H1 (cell line): ENCODE measurements around the gene SNRNP200. TPM values are rescaled to one million over a fixed set of nuclear protein-coding genes. Genes with fewer than 3 reads are reported as not detected.

Experiments
- CTCF ChIA-PET: fragments of 300-600 bp; sonication (Branson Sonifier 250); formaldehyde crosslinking; loops from one replicate; lab custom pipeline; 2021; ENCODE audit not compliant: partially characterized antibody; lab: Charles Lee
- POLR2A ChIA-PET: fragments of 300-600 bp; sonication (Branson Sonifier 250); formaldehyde crosslinking; loops from one replicate; lab custom pipeline; 2021; ENCODE audit warnings: inconsistent platforms; ENCODE audit not compliant: partially characterized antibody; lab: Charles Lee
- DNase-seq, 2 experiments: peaks; one replicate each; pipeline versions ENCODE4 v3.0.0 to v3.0.0-alpha.2; 2010 to 2022; ENCODE audit warnings: low spot score in 2 of 2, low read depth in 1 of 2, mixed read lengths in 1 of 2
- FAIRE-seq: peaks from 2 replicates; lab custom pipeline; 2011; peaks lifted over from hg19 to GRCh38; lab: Jason Lieb, UNC
- H2AFZ ChIP-seq: 2 replicates; pipeline ENCODE4 v1.8.1; 2012; ENCODE audit warnings: low read length, inconsistent platforms
- H2AK5ac ChIP-seq: 2 replicates; pipeline ENCODE4 v1.6.1; 2013; ENCODE audit warnings: low read depth, low read length
- H2BK120ac ChIP-seq: replicated peaks from 2 replicates; pipeline ENCODE3; 2013; ENCODE audit warnings: low read depth, low read length, inconsistent platforms
- H2BK12ac ChIP-seq: 2 replicates; pipeline ENCODE4 v1.6.1; 2013; ENCODE audit warnings: low read depth, low read length
- H2BK15ac ChIP-seq: 2 replicates; pipeline ENCODE4 v1.6.1; 2013; ENCODE audit warnings: low read length
- H2BK20ac ChIP-seq: 2 replicates; pipeline ENCODE4 v1.6.1; 2013; ENCODE audit warnings: low read length
- H2BK5ac ChIP-seq: 2 replicates; pipeline ENCODE4 v1.6.1; 2013; ENCODE audit warnings: low read depth, low read length
- H3K14ac ChIP-seq: 2 replicates; pipeline ENCODE4 v1.6.1; 2013; ENCODE audit warnings: inconsistent platforms; ENCODE audit not compliant: insufficient read length
- H3K18ac ChIP-seq: 2 replicates; pipeline ENCODE4 v1.6.1; 2013; ENCODE audit warnings: low read length; ENCODE audit errors: extremely low read depth
- H3K23ac ChIP-seq: 2 replicates; pipeline ENCODE4 v1.6.1; 2013; ENCODE audit warnings: inconsistent platforms; ENCODE audit not compliant: insufficient read length
- H3K23me2 ChIP-seq: 2 replicates; pipeline ENCODE4 v1.6.1; 2013; ENCODE audit warnings: low read depth, low read length
- H3K27ac ChIP-seq: 2 replicates; pipeline ENCODE4 v1.6.1; 2011; ENCODE audit warnings: low read depth, low read length, inconsistent platforms
- H3K27me3 ChIP-seq, 4 experiments: replicated peaks in 1 of 4; 1 replicate in 1 of 4; 2 replicates in 3 of 4; pipeline versions ENCODE4 v1.6.1 to v1.8.1; 2011 to 2013; ENCODE audit warnings: low read length in 3 of 4, mild to moderate bottlenecking in 3 of 4, inconsistent platforms in 2 of 4, mixed read lengths in 2 of 4, moderate library complexity in 1 of 4; ENCODE audit not compliant: control insufficient read depth in 3 of 4, insufficient read depth in 3 of 4; ENCODE audit errors: extremely low read depth in 1 of 4
- H3K36me3 ChIP-seq, 4 experiments: 2 replicates each; pipeline versions ENCODE4 v1.6.1 to v1.8.1; 2011 to 2013; ENCODE audit warnings: mild to moderate bottlenecking in 4 of 4, low read length in 3 of 4, moderate library complexity in 2 of 4, control low read depth in 1 of 4, inconsistent platforms in 1 of 4; ENCODE audit not compliant: insufficient read depth in 4 of 4, control insufficient read depth in 2 of 4
- H3K4ac ChIP-seq: replicated peaks from 2 replicates; pipeline ENCODE3; 2013; ENCODE audit warnings: low read length, low read depth, mixed read lengths, inconsistent platforms; ENCODE audit not compliant: insufficient read length
- H3K4me1 ChIP-seq, 4 experiments: replicated peaks in 1 of 4; 1 replicate in 1 of 4; 2 replicates in 3 of 4; pipeline versions ENCODE4 v1.6.1 to v1.8.1; 2011 to 2013; ENCODE audit warnings: low read length in 3 of 4, inconsistent platforms in 2 of 4, mixed read lengths in 1 of 4; ENCODE audit not compliant: insufficient read depth in 4 of 4, control insufficient read depth in 3 of 4
- H3K4me2 ChIP-seq, 2 experiments: 2 replicates each; pipeline versions ENCODE4 v1.6.1 to v1.8.1; 2011 to 2013; ENCODE audit warnings: low read depth in 2 of 2, low read length in 2 of 2, control low read depth in 1 of 2, inconsistent platforms in 1 of 2, mild to moderate bottlenecking in 1 of 2; ENCODE audit not compliant: insufficient read depth in 1 of 2
- H3K4me3 ChIP-seq, 4 experiments: fragments of 200-600, 300-600 bp in 1 of 4; sonication (generic), shearing (Covaris generic), sonication (Bioruptor Twin) in 1 of 4; 2 replicates each; pipeline versions ENCODE4 v1.5.1 to v1.8.1; 2011 to 2016; ENCODE audit warnings: low read length in 4 of 4, low read depth in 3 of 4, control low read depth in 2 of 4, inconsistent platforms in 2 of 4, mild to moderate bottlenecking in 2 of 4, mixed read lengths in 1 of 4, moderate library complexity in 1 of 4; ENCODE audit not compliant: insufficient read depth in 2 of 4; ENCODE audit errors: extremely low read depth in 1 of 4
- H3K56ac ChIP-seq: replicated peaks from 2 replicates; pipeline ENCODE3; 2013; ENCODE audit warnings: low read depth, mild to moderate bottlenecking, mixed read lengths, low read length, inconsistent platforms; ENCODE audit not compliant: insufficient read length
- H3K79me1 ChIP-seq: 2 replicates; pipeline ENCODE4 v1.6.1; 2013; ENCODE audit warnings: low read depth, low read length, control low read depth
- H3K79me2 ChIP-seq, 2 experiments: 2 replicates each; pipeline versions ENCODE4 v1.6.1 to v1.8.1; 2012 to 2013; ENCODE audit warnings: low read length in 2 of 2, mild to moderate bottlenecking in 2 of 2, inconsistent platforms in 1 of 2; ENCODE audit not compliant: insufficient read depth in 2 of 2, control insufficient read depth in 1 of 2
- H3K9ac ChIP-seq, 4 experiments: replicated peaks in 1 of 4; 1 replicate in 1 of 4; 2 replicates in 3 of 4; pipeline versions ENCODE4 v1.6.1 to v1.8.1; 2011 to 2013; ENCODE audit warnings: low read depth in 3 of 4, low read length in 3 of 4, control low read depth in 2 of 4, mild to moderate bottlenecking in 2 of 4, moderate library complexity in 2 of 4, inconsistent platforms in 1 of 4; ENCODE audit errors: extremely low read depth in 1 of 4
- H3K9me3 ChIP-seq, 2 experiments: 2 replicates each; pipeline versions ENCODE4 v1.6.1 to v1.8.1; 2012 to 2013; ENCODE audit warnings: mild to moderate bottlenecking in 2 of 2, moderate library complexity in 2 of 2, control low read depth in 1 of 2, inconsistent platforms in 1 of 2, low read depth in 1 of 2, low read length in 1 of 2, mixed read lengths in 1 of 2; ENCODE audit not compliant: insufficient read depth in 2 of 2
- H4K20me1 ChIP-seq, 2 experiments: replicated peaks in 1 of 2; 2 replicates each; pipeline versions ENCODE3 to v1.8.1; 2011 to 2013; ENCODE audit warnings: inconsistent platforms in 2 of 2, low read length in 2 of 2, mild to moderate bottlenecking in 1 of 2; ENCODE audit not compliant: insufficient read depth in 2 of 2, control insufficient read depth in 1 of 2
- H4K5ac ChIP-seq: 2 replicates; pipeline ENCODE4 v1.6.1; 2013; ENCODE audit warnings: low read length, low read depth, mixed read lengths, inconsistent platforms; ENCODE audit not compliant: insufficient read length
- H4K8ac ChIP-seq: 2 replicates; pipeline ENCODE4 v1.8.0; 2013; ENCODE audit warnings: mild to moderate bottlenecking, moderate library complexity, low read length, inconsistent platforms; ENCODE audit not compliant: insufficient read depth; ENCODE audit errors: extremely low read depth
- H4K91ac ChIP-seq: replicated peaks from 2 replicates; pipeline ENCODE3; 2013; ENCODE audit warnings: low read length, mixed read lengths, inconsistent platforms; ENCODE audit not compliant: insufficient read length
- RAD21 ChIP-seq, 2 experiments: IDR thresholded peaks in 1 of 2; conservative IDR thresholded peaks in 1 of 2; 2 replicates each; pipeline ENCODE4 v1.6.1; 2011; ENCODE audit warnings: low read depth in 2 of 2, low read length in 2 of 2, improper control_type of control experiment in 1 of 2, inconsistent platforms in 1 of 2, mild to moderate bottlenecking in 1 of 2, moderate library complexity in 1 of 2
- SIN3A ChIP-seq, 2 experiments: IDR thresholded peaks in 1 of 2; conservative IDR thresholded peaks in 1 of 2; 2 replicates each; pipeline ENCODE4 v1.6.1; 2011 to 2012; ENCODE audit warnings: low read length in 2 of 2, improper control_type of control experiment in 1 of 2, low read depth in 1 of 2, mild to moderate bottlenecking in 1 of 2
- WGBS, 2 experiments: shearing (Covaris generic) in 1 of 2; methylation state at CpG; one replicate each; pipeline versions ENCODE4 v1.1.6 to v1.1.7; 2013 to 2015; ENCODE audit warnings: low lambda C conversion rate in 2 of 2, mixed read lengths in 2 of 2, inconsistent platforms in 1 of 2, low coverage in 1 of 2, missing lambda C conversion rate in 1 of 2; ENCODE audit not compliant: insufficient replicate concordance in 2 of 2, insufficient coverage in 1 of 2, insufficient read length in 1 of 2; ENCODE audit errors: extremely low coverage in 1 of 2, missing lambda C conversion rate in 1 of 2; 5-methylcytosine and 5-hydroxymethylcytosine counted together
- polyA plus RNA-seq, 7 experiments: library from polyadenylated mRNA; depleted of rRNA in 3 of 7; stranded (reverse) in 5 of 7; unstranded in 2 of 7; fragments of >200 nt in 5 of 7; fragments of 200-250 nt in 2 of 7; gene quantifications; 1 replicate in 5 of 7; 2 replicates in 1 of 7; 4 replicates in 1 of 7; pipeline versions ENCODE4 v1.2.1 to v1.2.3, GENCODE V29; 2011 to 2013; ENCODE audit warnings: missing spikeins in 2 of 7, mixed read lengths in 2 of 7
- total RNA-seq: library from RNA; stranded (reverse); fragmentation: NEBNext Ultra II Directional; extraction: Animal tissue kit (Norgen Biotek cat#: 25700); gene quantifications from 2 replicates; pipeline ENCODE4 v1.2.1, GENCODE V29; 2021
- TF ChIP-seq, protein P1 (sequence below), 3 experiments: IDR thresholded peaks; 1 replicate in 2 of 3; 2 replicates in 1 of 3; pipeline versions ENCODE4 v1.5.1 to v1.6.1; 2011; ENCODE audit warnings: low read length in 3 of 3, mild to moderate bottlenecking in 3 of 3, inconsistent platforms in 2 of 3, low read depth in 1 of 3, moderate library complexity in 1 of 3; ENCODE audit not compliant: insufficient read depth in 1 of 3; ENCODE audit errors: control extremely low read depth in 1 of 3

The SNRNP200 gene
- total and polyA plus RNA-seq, 2 of the 8 experiments (the other 6 are each of a cell fraction or from before 2014, with no cell fraction given) = 190 to 289 TPM

DNA sequence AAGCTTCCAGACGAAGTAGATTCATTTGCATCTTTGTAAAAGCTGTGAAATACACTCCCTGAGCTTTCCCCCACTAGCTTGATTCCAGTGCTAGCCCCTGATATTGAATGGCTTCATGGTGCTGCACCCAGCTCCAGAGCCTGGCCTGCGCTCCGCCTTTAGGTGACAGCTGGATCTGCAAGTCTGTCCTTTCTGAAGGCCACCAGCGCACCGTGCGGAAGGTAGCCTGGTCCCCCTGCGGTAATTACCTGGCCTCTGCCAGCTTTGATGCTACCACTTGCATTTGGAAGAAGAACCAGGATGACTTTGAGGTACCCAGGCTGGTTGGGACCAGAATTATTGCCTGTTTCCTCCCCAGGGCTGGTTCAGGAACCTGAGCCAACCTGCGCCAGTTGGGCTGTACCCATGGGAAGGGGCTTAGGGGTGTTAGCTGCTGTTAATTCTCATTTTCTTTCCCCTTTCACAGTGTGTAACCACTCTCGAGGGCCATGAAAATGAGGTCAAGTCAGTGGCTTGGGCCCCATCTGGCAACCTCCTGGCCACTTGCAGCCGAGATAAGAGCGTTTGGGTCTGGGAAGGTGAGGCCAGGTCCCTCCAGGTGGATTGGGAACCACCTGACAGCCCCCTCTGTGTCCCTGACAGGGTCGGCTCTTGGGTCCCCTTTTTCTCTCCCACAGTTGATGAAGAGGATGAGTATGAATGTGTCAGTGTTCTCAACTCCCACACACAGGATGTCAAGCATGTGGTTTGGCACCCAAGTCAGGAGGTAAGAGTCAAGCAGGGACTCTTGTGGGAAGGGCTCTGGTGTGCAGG lies 38.0 kb downstream of the SNRNP200 start:
- Histone ChIP-seq H3K14ac (no peak overlapping the region), H2AK5ac (no peak overlapping the region), H3K9me3 (no peaks in the 10 kb centered on the region), H3K4me2 (peak overlapping the region; percentile 85 to 87; a peak in 3 of 4 replicates), H3K27ac (no peak overlapping the region), H3K79me1 (peaks cover 11% of the 10 kb centered on the region), H3K23ac (no peak overlapping the region), H4K8ac (peak overlapping the region; percentile 31; the same call in 1 of the 2 replicates), H2AFZ (no peak overlapping the region), H2BK5ac (no peak overlapping the region), H3K56ac (no peak overlapping the region), H3K9ac (no peak overlapping the region), H3K23me2 (peaks cover 11% of the 10 kb centered on the region; the same call in 1 of the 2 replicates), H3K79me2 (peaks cover 0 to 30% of the 10 kb centered on the region in 2 experiments; a peak in 3 of 4 replicates), H4K91ac (no peak overlapping the region), H3K4me3 (peak overlapping the region; percentile 69 to 89 (median 80); a peak in 6 of 8 replicates), H2BK15ac (no peak overlapping the region), H4K20me1 (peaks cover 10 to 19% of the 10 kb centered on the region in 2 experiments), H3K4ac (no peak overlapping the region), H4K5ac (no peak overlapping the region), H3K27me3 (no peaks in the 10 kb centered on the region), H3K18ac (no peak overlapping the region), H2BK12ac (no peak overlapping the region), H3K36me3 (peaks cover 6 to 33% (median 18%) of the 10 kb centered on the region in 4 experiments), H2BK20ac (no peak overlapping the region), H2BK120ac (no peak overlapping the region), H3K4me1 (peaks cover 0 to 10% (median under 1%) of the 10 kb centered on the region in 4 experiments; a peak in 5 of 7 replicates)
- no peak for FAIRE-seq
- 82% methylated on average over 11 of the region's 12 CpGs; no CpG with 5 or more reads in 1 of the 2 experiments for WGBS, 2 experiments
- CTCF ChIA-PET = interaction anchor here (0.6 to 2.4 kb wide), 26 partner anchors 9 to 275 kb away, joined by 3 to 8 read pairs (median 4); partner anchors contain the start of gene ASTL
- POLR2A ChIA-PET = interaction anchor here (0.7 to 1.7 kb wide), 6 partner anchors 21 to 257 kb away, joined by 3 to 5 read pairs (median 4); partner anchors contain the start of genes ASTL, SNRNP200 and STARD7
- TF ChIP-seq, protein P1, sequence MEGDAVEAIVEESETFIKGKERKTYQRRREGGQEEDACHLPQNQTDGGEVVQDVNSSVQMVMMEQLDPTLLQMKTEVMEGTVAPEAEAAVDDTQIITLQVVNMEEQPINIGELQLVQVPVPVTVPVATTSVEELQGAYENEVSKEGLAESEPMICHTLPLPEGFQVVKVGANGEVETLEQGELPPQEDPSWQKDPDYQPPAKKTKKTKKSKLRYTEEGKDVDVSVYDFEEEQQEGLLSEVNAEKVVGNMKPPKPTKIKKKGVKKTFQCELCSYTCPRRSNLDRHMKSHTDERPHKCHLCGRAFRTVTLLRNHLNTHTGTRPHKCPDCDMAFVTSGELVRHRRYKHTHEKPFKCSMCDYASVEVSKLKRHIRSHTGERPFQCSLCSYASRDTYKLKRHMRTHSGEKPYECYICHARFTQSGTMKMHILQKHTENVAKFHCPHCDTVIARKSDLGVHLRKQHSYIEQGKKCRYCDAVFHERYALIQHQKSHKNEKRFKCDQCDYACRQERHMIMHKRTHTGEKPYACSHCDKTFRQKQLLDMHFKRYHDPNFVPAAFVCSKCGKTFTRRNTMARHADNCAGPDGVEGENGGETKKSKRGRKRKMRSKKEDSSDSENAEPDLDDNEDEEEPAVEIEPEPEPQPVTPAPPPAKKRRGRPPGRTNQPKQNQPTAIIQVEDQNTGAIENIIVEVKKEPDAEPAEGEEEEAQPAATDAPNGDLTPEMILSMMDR (IDR thresholded peaks at IDR 0.05; ENCODE audit: control extremely low read depth in 1 of 3, insufficient read depth in 1 of 3, low read depth in 1 of 3, low read length in 3 of 3) = peak; percentile 52 to 70 (median 70)
- TF ChIP-seq SIN3A (conservative IDR thresholded peaks at IDR 0.05 in 1 of 2, IDR thresholded peaks at IDR 0.05 in 1 of 2; ENCODE audit: low read depth in 1 of 2, low read length in 2 of 2) (no peak), RAD21 (IDR thresholded peaks at IDR 0.05 in 1 of 2, conservative IDR thresholded peaks at IDR 0.05 in 1 of 2; ENCODE audit: low read depth in 2 of 2, low read length in 2 of 2) (peak; percentile 65 to 72)
- peak in 1 of 2 experiments; percentile 52 for DNase-seq
